ENCODE results near the gene NF1. TPM values are rescaled to one million over a fixed set of nuclear protein-coding genes. Genes with fewer than 3 reads are reported as not detected.
"Not testable (repeated sequence)": the region's sequence is repeated elsewhere in the genome, so short reads cannot be mapped to it uniquely, and the experiment has no call there.

Gene NF1
- total RNA-seq, 4 donors from 2014 or later = 66.1 to 107 (median 90.9) TPM

- H3K4me3 ChIP-seq = no peak overlapping the region
- no peak for DNase-seq (ENCODE audit: low spot score in 2 of 2)
- peaks cover 0 to 26% (median under 1%) of the 10 kb centered on the region in 4 donors for H3K4me1 ChIP-seq
- no peak for TF ChIP-seq CTCF (IDR thresholded peaks at IDR 0.05)
- TF ChIP-seq POLR2A (IDR thresholded peaks at IDR 0.05) = no peak
- TF ChIP-seq EP300 (IDR thresholded peaks at IDR 0.05) = no peak
- peak overlapping the region in 2 of 4 donors; percentile 4 to 47 for H3K27ac ChIP-seq
- H3K36me3 ChIP-seq = peaks cover 0 to 3% (median 0%) of the 10 kb centered on the region in 3 donors
- 56 to 63% methylated on average over 8 of the region's 8 CpGs for WGBS, 2 donors
- H3K9me3 ChIP-seq = no peaks in the 10 kb centered on the region
- no peaks in the 10 kb centered on the region for H3K27me3 ChIP-seq
These were observed 6.2 kb downstream of the NF1 start for GRCh38 chr17:31100840-31101459.

GRCh38 chr17:31101943-31102342 is 7.2 kb downstream of the NF1 start:
- no peak for DNase-seq (ENCODE audit: low spot score in 2 of 2)
- TF ChIP-seq CTCF (IDR thresholded peaks at IDR 0.05) (no peak), POLR2A (IDR thresholded peaks at IDR 0.05) (no peak), EP300 (IDR thresholded peaks at IDR 0.05) (no peak)
- Histone ChIP-seq H3K4me1 (peaks cover 0 to 17% (median 0%) of the 10 kb centered on the region in 4 donors), H3K36me3 (peaks cover 0 to 3% (median 0%) of the 10 kb centered on the region in 3 donors), H3K27ac (peak overlapping the region in 1 of 4 donors; percentile 47), H3K9me3 (no peaks in the 10 kb centered on the region), H3K4me3 (no peak overlapping the region), H3K27me3 (no peaks in the 10 kb centered on the region)

- TF ChIP-seq CTCF (IDR thresholded peaks at IDR 0.05) (no peak), POLR2A (IDR thresholded peaks at IDR 0.05) (no peak), EP300 (IDR thresholded peaks at IDR 0.05) (no peak)
- H3K4me3 ChIP-seq = no peak overlapping the region
- 94 to 95% methylated on average over 1 of the region's 1 CpG for WGBS, 2 donors
These were observed 11.2 kb downstream of the NF1 start for GRCh38 chr17:31105991-31106390.

GRCh38 chr17:31111183-31111582 is 16.4 kb downstream of the NF1 start:
- H3K4me3 ChIP-seq = no peak overlapping the region
- WGBS, 2 donors = 21 to 53% methylated on average over 2 of the region's 2 CpGs
- H3K27ac ChIP-seq = no peak overlapping the region
- TF ChIP-seq CTCF (IDR thresholded peaks at IDR 0.05) (no peak), POLR2A (IDR thresholded peaks at IDR 0.05) (no peak), EP300 (IDR thresholded peaks at IDR 0.05) (no peak)
- peaks cover 0 to 35% (median 2%) of the 10 kb centered on the region in 4 donors for H3K4me1 ChIP-seq
- H3K36me3 ChIP-seq = no peaks in the 10 kb centered on the region
- no peak for DNase-seq (ENCODE audit: low spot score in 2 of 2)
- H3K27me3 ChIP-seq = no peaks in the 10 kb centered on the region
- H3K9me3 ChIP-seq = no peaks in the 10 kb centered on the region

More at GRCh38 chr17:31105991-31106390, 11.2 kb downstream of the NF1 start:
- DNase-seq (ENCODE audit: low spot score in 2 of 2) = no peak
- peaks cover 0 to 21% (median 0%) of the 10 kb centered on the region in 4 donors for H3K4me1 ChIP-seq
- no peaks in the 10 kb centered on the region for H3K36me3 ChIP-seq
- H3K9me3 ChIP-seq = no peaks in the 10 kb centered on the region
- no peak overlapping the region for H3K27ac ChIP-seq
- H3K27me3 ChIP-seq = no peaks in the 10 kb centered on the region

GRCh38 chr17:31112001-31112661 is 17.4 kb downstream of the NF1 start:
- DNase-seq (ENCODE audit: low spot score in 2 of 2) = no peak
- Histone ChIP-seq H3K4me3 (no peak overlapping the region), H3K36me3 (no peaks in the 10 kb centered on the region), H3K27ac (no peak overlapping the region), H3K4me1 (peaks cover 0 to 35% (median 2%) of the 10 kb centered on the region in 4 donors), H3K9me3 (no peaks in the 10 kb centered on the region), H3K27me3 (no peaks in the 10 kb centered on the region)
- 100% methylated on average over 1 of the region's 1 CpG for WGBS, 2 donors
- TF ChIP-seq EP300 (IDR thresholded peaks at IDR 0.05) = no peak
- no peak for TF ChIP-seq CTCF (IDR thresholded peaks at IDR 0.05)
- no peak for TF ChIP-seq POLR2A (IDR thresholded peaks at IDR 0.05)

- not testable (repeated sequence) for DNase-seq (ENCODE audit: low spot score in 2 of 2); H3K9me3 ChIP-seq; H3K4me3 ChIP-seq; H3K36me3 ChIP-seq; H3K27me3 ChIP-seq; H3K27ac ChIP-seq
- 83 to 84% methylated on average over 7 of the region's 7 CpGs for WGBS, 2 donors
- H3K4me1 ChIP-seq = peaks cover 0 to 35% (median 2%) of the 10 kb centered on the region in 4 donors
These were observed 18.6 kb downstream of the NF1 start for GRCh38 chr17:31113368-31113767.

Measured in tibial nerve (tissue), 4 donors.